ENCODE measurements around the gene ANOS1.
"Not testable (repeated sequence)": the region's sequence is repeated elsewhere in the genome, so short reads cannot be mapped to it uniquely, and the experiment has no call there.

ANOS1 gene

DNA sequence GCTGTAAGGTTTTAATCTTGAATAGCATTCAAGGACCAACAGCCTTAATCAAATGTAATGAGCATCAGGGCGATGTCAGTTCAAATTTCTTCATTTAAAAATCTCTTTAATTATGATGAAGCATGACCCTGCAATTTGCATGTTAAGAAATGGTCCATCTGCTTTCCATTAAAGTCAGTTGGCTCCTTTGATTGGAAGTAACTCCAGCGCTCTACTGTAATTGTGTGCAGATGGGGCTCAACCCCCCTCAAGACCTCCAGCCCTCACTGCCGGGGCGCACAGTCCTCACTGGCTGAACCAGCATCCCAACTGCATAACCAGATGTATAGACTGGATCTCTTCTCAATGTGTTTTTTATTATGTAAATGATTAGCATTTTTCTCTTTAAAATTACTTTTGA lies 140.4 kb downstream of the ANOS1 start:
- FAIRE-seq = no peak

DNA sequence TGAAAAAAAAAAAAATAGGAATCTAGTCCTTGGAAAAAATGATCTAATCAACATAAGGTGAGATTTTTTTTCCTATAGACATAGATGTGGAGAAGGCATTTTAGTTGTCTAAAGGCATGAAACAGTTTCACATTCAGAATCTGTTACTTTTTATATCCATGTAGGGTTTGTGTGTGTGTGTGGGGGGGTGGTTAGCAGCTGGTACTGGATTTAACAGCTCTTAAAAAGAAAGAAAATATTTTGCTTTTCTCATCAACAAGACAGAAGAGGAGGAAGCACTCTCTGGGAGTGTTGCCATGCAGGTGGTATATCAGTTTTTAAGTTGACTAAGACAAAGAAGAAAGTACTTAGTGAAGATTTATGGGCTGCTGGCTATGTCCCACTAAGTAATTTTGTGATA lies 145.0 kb downstream of the ANOS1 start:
- FAIRE-seq = no peak

DNA sequence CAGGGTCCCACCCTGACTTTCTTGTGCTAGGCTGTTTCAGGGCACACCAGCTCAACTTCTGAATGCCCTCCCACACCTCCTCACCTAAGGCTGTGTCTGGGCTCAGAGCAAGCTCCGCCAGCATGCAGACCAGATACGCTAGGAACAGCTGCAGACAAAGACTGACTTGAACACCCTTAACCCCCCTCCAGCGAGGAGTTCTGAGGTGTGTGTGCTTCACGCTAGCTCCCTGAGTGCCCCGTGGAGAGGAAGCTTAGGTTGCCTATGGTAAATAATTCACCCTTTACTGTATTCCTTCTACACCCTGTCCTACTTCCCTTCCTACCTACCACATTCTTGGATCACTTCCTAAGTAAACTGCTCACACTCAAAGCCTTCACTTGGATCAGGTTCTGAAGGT lies 152.3 kb downstream of the ANOS1 start:
- no peak for FAIRE-seq

DNA sequence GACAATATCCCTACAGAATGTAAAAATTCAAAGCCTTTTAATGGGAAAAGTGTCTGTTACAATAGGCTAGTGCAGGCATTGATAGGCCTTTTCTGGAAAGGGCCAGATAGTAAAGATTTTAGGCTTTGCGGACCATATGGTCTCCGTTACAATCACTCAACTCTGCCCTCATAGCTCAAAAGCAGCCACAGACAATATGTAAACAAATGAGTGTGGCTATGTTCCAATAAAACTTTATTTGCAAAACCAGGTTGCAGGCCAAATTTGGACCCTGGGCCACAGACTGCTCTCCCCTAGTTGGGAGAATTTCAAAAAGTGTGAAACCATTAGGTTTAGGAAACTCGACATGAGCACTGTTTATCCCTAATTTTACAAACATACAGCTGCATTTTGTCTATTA lies 155.1 kb downstream of the ANOS1 start:
- FAIRE-seq = no peak

DNA sequence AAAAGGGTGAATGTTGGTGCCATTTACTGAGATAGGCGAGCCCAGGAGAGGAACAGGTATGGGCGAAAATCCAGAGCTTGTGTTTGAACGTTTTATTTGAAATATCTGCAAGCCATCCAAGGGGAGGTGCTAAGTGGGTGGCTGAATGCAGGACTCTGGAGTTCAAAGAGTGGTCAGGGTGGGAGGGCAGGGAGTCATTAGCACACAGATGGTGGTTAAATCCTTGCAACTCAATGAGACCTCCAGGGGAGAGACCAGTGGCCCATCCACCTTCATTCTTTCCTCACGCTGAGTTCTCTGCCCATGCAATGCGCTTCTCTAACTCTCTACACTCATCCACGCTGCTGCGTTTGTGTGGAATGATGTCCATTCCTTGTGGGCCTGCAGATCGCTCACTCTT lies 166.2 kb downstream of the ANOS1 start:
- FAIRE-seq = no peak

DNA sequence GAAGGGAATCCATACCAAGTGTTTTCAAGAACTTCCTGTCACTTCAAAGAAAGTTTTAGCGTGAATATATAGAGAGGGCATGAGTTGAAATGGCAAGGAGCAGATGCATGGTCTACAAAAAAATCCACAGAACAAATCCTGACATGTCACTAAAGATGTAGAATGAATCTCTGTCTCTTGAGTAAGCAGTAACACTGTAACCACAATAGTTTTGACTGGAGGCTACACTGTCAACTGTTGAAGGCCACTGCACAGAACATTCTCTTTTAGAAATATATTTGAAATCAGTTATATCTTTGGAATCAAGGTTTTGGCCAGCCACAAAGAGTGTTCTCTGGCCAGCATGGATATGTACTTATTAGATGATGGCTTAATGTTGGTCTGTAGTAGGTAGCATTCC lies 183.5 kb downstream of the ANOS1 start:
- FAIRE-seq = no peak

DNA sequence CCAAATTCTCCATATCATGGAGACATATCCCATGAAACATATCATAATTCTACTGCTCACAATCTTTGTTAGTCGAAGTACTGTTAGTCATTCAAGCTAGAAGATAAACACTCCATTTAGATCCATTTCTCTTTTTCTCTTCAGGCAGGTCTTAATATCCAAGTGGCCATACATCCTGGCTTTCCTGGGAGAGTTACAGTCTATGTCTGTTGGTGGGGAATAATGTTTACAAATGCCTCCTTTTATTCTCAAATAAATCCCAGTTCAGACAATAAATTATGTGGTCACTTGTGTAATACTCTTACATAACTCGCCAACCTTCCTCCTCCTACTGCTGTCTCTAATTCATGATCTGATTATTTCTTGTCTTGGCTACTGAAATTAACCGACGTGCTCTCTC lies 185.2 kb downstream of the ANOS1 start:
- FAIRE-seq = no peak

DNA sequence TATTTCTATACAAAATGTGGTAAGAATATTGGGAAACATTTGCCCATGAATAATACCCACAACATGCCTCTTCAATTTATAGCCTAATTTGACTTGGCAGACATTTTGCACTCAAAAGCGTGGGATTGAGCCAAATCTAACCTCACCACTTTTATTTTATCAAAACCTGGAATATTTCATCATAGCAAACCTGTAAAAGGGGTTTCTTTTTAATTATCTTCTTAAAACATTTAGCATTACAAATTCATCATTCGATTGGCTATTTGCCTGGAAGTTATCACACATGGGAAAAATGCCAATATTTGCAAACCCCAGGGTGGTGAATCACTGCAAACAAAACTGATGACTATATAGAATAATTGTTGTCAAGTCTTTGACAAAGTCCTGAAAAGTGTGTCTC lies 211.1 kb downstream of the ANOS1 start:
- FAIRE-seq = no peak

DNA sequence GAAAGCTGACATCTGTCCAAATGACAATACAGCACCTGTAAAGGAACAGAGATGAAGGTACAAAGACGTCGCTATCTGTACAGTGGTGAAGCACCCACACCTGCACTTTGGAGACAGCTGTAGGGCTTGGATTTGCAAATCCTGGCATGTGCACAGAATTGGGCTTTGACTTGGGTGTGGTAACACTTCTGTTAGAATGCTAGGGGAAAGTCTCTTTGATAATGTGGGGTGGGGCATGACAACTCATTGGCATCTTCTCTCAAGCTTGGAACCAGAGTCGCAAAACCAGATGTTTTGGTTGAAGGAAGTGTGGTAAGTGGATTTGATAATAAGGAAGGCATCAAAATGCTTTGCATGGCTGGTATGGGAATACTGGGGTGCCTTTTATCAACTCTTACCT lies 211.8 kb downstream of the ANOS1 start:
- FAIRE-seq = no peak

DNA sequence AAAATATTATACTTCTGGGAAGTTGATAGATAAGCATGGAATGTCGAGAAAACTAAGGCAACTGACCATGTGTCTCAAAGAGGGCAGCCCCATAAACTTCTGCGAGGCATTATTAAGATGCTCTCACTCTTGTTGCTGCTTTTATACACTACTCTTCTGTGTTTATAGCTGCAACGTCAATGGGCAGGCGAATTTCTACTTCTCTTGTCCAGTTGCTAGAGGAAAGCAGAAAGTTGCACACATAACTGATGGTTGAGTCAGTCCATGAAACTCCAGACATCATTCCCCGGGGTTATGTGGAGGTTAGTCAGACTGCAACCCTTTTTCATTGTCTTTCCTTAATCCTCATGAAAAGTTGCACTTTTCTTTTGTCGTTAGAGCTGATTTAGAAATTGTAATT lies 227.5 kb downstream of the ANOS1 start:
- FAIRE-seq = no peak

DNA sequence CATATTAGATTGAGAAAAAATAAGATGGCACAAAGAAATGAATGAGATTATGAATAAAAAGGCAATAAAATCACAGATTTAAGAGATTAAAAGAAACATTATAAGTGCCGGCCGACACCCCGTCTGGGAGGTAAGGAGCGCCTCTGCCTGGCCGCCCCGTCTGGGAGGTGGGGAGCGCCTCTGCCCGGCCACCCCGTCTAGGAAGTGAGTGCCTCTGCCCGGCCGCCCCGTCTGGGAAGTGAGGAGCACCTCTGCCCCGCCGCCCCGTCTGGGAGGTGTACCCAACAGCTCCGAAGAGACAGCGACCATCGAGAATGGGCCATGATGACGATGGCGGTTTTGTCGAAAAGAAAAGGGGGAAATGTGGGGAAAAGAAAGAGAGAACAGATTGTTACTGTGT lies 229.8 kb downstream of the ANOS1 start:
- FAIRE-seq = not testable (repeated sequence)

DNA sequence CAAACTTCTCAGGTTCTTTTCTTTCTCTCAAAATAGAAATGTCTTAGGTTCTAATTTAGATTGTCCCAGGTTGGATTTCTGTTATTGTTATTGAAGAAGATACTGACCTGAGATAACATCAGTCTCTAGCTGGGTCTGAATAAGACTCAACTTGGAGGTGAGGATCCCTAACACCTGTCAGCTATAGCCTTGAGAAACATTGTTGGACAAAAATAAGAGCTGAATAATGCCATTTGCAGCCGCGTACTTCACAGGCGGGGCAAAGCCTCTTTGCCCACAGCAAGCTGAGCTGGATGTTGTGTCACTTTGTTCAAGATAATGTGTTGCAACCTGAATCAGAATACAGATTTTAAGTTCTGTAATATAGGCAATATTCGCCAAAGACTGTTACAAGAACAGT lies 231.7 kb downstream of the ANOS1 start:
- FAIRE-seq = no peak

DNA sequence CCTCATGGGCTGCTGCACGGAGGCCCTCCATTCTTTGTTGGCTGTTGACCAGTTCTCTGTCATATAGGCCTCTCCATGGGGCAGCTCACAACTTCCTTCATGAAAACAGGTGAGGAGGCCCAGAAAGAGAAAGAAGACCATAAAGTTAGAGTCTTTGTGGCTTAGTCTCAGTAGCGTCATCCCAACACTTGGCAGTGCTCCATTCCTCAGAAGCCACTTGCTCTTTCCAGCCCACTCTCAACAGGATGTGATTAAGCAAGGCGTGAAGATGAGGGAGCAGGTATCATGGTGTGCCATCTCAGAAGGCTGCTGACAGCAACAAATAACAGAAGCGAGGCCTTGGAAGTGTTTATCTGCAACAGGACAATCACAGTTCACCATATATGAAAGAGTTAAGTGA lies 236.9 kb downstream of the ANOS1 start:
- FAIRE-seq = not testable (repeated sequence)

DNA sequence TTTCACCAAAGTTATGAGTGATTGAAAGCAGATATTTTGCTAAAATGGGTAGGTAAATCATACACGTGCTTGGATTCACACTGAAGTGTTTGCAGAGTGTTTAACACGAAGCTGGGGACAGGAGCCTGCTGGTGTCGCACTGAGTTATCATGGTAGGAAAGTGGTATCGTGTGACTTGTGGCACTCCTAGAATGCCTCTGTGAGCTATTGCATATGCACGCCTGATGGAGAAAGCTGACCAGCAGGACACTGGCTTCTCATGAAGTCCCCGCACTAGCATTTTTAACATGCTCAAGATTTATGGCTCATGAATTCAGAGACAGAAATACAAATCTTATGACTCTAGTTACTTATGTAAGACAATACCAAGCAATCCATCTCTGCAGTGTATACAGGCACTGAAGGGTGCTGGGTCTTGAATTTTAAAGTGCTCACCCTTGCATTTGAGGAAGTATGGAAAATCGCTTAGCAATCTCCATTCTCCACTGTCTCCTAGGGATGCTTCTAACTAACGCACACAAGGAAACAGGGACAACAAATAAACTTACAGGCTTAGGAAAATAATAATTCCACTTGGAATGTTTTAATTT lies 247.5 kb downstream of the ANOS1 start:
- FAIRE-seq = no peak

All from TTC549 (cell line).